Keratinocyte (primary cell): Measurements from ENCODE around the gene DIAPH1. TPM values are rescaled to one million over a fixed set of nuclear protein-coding genes. Genes with fewer than 3 reads are reported as not detected.

Experiments used
- DNase-seq: peaks from one replicate; pipeline ENCODE4 v3.0.0-alpha.2; 2011; ENCODE audit warnings: low read depth, missing footprints, low spot score
- FAIRE-seq: peaks from 2 replicates; lab custom pipeline; 2011; peaks lifted over from hg19 to GRCh38; lab: Jason Lieb, UNC
- H2AFZ ChIP-seq: 2 replicates; pipeline ENCODE4 v1.6.0; 2012; ENCODE audit warnings: low read length, control low read depth, inconsistent platforms; ENCODE audit not compliant: control insufficient read depth
- H3K27ac ChIP-seq: 2 replicates; pipeline ENCODE4 v1.5.1; 2011; ENCODE audit warnings: low read length; ENCODE audit not compliant: control insufficient read depth, insufficient read depth
- H3K27me3 ChIP-seq: 3 replicates; pipeline ENCODE4 v1.6.0; 2011; ENCODE audit warnings: low read length; ENCODE audit not compliant: control insufficient read depth, insufficient read depth; ENCODE audit errors: extremely low read depth
- H3K36me3 ChIP-seq, 2 experiments: 2 replicates in 1 of 2; 3 replicates in 1 of 2; pipeline ENCODE4 v1.5.1; 2011; ENCODE audit warnings: low read length in 2 of 2, mild to moderate bottlenecking in 1 of 2; ENCODE audit not compliant: control insufficient read depth in 2 of 2, insufficient read depth in 2 of 2; ENCODE audit errors: extremely low read depth in 1 of 2
- H3K4me1 ChIP-seq: 3 replicates; pipeline ENCODE4 v1.5.1; 2011; ENCODE audit warnings: low read length; ENCODE audit not compliant: control insufficient read depth, insufficient read depth; ENCODE audit errors: extremely low read depth
- H3K4me2 ChIP-seq: 3 replicates; pipeline ENCODE4 v1.6.0; 2011; ENCODE audit warnings: low read depth, low read length; ENCODE audit not compliant: control insufficient read depth, insufficient read depth; ENCODE audit errors: extremely low read depth
- H3K4me3 ChIP-seq, 3 experiments: fragments of 200-600 bp in 1 of 3; sonication (generic) in 1 of 3; 2 replicates in 2 of 3; 3 replicates in 1 of 3; pipeline ENCODE4 v1.5.1; 2011 to 2016; ENCODE audit warnings: low read length in 3 of 3, mild to moderate bottlenecking in 3 of 3, control low read depth in 2 of 3, inconsistent platforms in 1 of 3, low read depth in 1 of 3, mixed read lengths in 1 of 3, mixed run types in 1 of 3, moderate library complexity in 1 of 3; ENCODE audit not compliant: control insufficient read depth in 2 of 3, insufficient read depth in 2 of 3; ENCODE audit errors: extremely low read depth in 1 of 3
- H3K79me2 ChIP-seq: 2 replicates; pipeline ENCODE4 v1.6.0; 2012; ENCODE audit warnings: low read length; ENCODE audit not compliant: control insufficient read depth, insufficient read depth
- H3K9ac ChIP-seq: 3 replicates; pipeline ENCODE4 v1.6.0; 2011; ENCODE audit warnings: low read length; ENCODE audit not compliant: control insufficient read depth, insufficient read depth; ENCODE audit errors: extremely low read depth
- H3K9me1 ChIP-seq: 3 replicates; pipeline ENCODE4 v1.6.0; 2011; ENCODE audit warnings: low read length; ENCODE audit not compliant: control insufficient read depth, insufficient read depth; ENCODE audit errors: extremely low read depth
- H3K9me3 ChIP-seq: 2 replicates; pipeline ENCODE4 v1.5.1; 2012; ENCODE audit warnings: low read depth, low read length; ENCODE audit not compliant: control insufficient read depth
- H4K20me1 ChIP-seq: 3 replicates; pipeline ENCODE4 v1.6.0; 2011; ENCODE audit warnings: low read length; ENCODE audit not compliant: control insufficient read depth, insufficient read depth; ENCODE audit errors: extremely low read depth
- CTCF ChIP-seq, 3 experiments: IDR thresholded peaks in 1 of 3; conservative IDR thresholded peaks in 1 of 3; optimal IDR thresholded peaks in 1 of 3; 2 replicates in 2 of 3; 3 replicates in 1 of 3; pipeline versions ENCODE3 to v1.5.1; 2011; ENCODE audit warnings: low read length in 3 of 3, mild to moderate bottlenecking in 3 of 3, moderate library complexity in 2 of 3, control low read depth in 1 of 3, inconsistent platforms in 1 of 3; ENCODE audit not compliant: insufficient read depth in 2 of 3; ENCODE audit errors: extremely low read depth in 1 of 3
- EZH2 ChIP-seq: IDR thresholded peaks from one replicate; pipeline ENCODE4 v1.6.1; 2012; ENCODE audit warnings: inconsistent platforms, mild to moderate bottlenecking, low read length, moderate library complexity
- dilution Hi-C: fragments of 300-500 bp; cut with MboI; formaldehyde crosslinking; loops from one replicate; pipeline ENCODE4 v1.7.0; 2020; ENCODE audit warnings: low sequenced_read_pairs; ENCODE audit not compliant: extremely low pct_ligation_motif_present
- polyA plus RNA-seq, 5 experiments: library from polyadenylated mRNA; depleted of rRNA in 3 of 5; stranded (reverse) in 3 of 5; stranded (forward) in 1 of 5; unstranded in 1 of 5; fragments of >200 nt; gene quantifications; 1 replicate in 1 of 5; 2 replicates in 3 of 5; 3 replicates in 1 of 5; pipeline versions ENCODE4 v1.2.1 to v1.2.3, GENCODE V29; 2011 to 2012; ENCODE audit warnings: missing spikeins in 2 of 5, low read depth in 1 of 5, low replicate concordance in 1 of 5

The DIAPH1 gene
- polyA plus RNA-seq, 1 donor (not counting 4 experiments of a cell fraction or from before 2014, with no cell fraction given): 72.0 TPM

GRCh38 chr5:141486091-141486490 is 132.7 kb downstream of the DIAPH1 start:
- H3K27ac ChIP-seq: no peak overlapping the region
- H3K36me3 ChIP-seq: peaks cover 0 to 3% of the 10 kb centered on the region in 2 experiments
- TF ChIP-seq EZH2 (no peak), CTCF (optimal IDR thresholded peaks at IDR 0.05 in 1 of 3, IDR thresholded peaks at IDR 0.05 in 1 of 3, conservative IDR thresholded peaks at IDR 0.05 in 1 of 3; ENCODE audit: extremely low read depth in 1 of 3, insufficient read depth in 2 of 3, low read length in 3 of 3) (no peak)
- H3K4me1 ChIP-seq: peaks cover 21% of the 10 kb centered on the region
- H3K4me3 ChIP-seq: no peak overlapping the region
- no peak overlapping the region for H2AFZ ChIP-seq
- H3K9me1 ChIP-seq: no peaks in the 10 kb centered on the region
- no peaks in the 10 kb centered on the region for H3K9me3 ChIP-seq
- no peak overlapping the region for H3K9ac ChIP-seq
- H3K4me2 ChIP-seq: no peak overlapping the region
- H3K79me2 ChIP-seq: no peaks in the 10 kb centered on the region
- no peak for DNase-seq
- dilution Hi-C loops: no loop called here
- H4K20me1 ChIP-seq: no peaks in the 10 kb centered on the region
- no peak for FAIRE-seq
- H3K27me3 ChIP-seq: no peaks in the 10 kb centered on the region

- H3K9ac ChIP-seq: no peak overlapping the region
- no peak overlapping the region for H2AFZ ChIP-seq
- FAIRE-seq (no peak), DNase-seq (no peak)
- peak overlapping the region in 1 of 3 experiments; percentile 34 for H3K4me3 ChIP-seq
- no peaks in the 10 kb centered on the region for H3K9me3 ChIP-seq
- no peaks in the 10 kb centered on the region for H4K20me1 ChIP-seq
- peaks cover 21% of the 10 kb centered on the region for H3K4me1 ChIP-seq
- H3K9me1 ChIP-seq: no peaks in the 10 kb centered on the region
- dilution Hi-C loops: no loop called here
- H3K4me2 ChIP-seq: peak overlapping the region; percentile 69
- no peaks in the 10 kb centered on the region for H3K27me3 ChIP-seq
- no peak overlapping the region for H3K27ac ChIP-seq
- H3K79me2 ChIP-seq: no peaks in the 10 kb centered on the region
- H3K36me3 ChIP-seq: peaks cover 0 to 3% of the 10 kb centered on the region in 2 experiments
- TF ChIP-seq EZH2 (no peak), CTCF (optimal IDR thresholded peaks at IDR 0.05 in 1 of 3, IDR thresholded peaks at IDR 0.05 in 1 of 3, conservative IDR thresholded peaks at IDR 0.05 in 1 of 3; ENCODE audit: extremely low read depth in 1 of 3, insufficient read depth in 2 of 3, low read length in 3 of 3) (no peak)
Measured at GRCh38 chr5:141485321-141486055, 133.3 kb downstream of the DIAPH1 start.
